ENCODE measurements around the gene MRPL20.
"Not testable (repeated sequence)": the region's sequence is repeated elsewhere in the genome, so short reads cannot be mapped to it uniquely, and the experiment has no call there.

The MRPL20 gene

DNA sequence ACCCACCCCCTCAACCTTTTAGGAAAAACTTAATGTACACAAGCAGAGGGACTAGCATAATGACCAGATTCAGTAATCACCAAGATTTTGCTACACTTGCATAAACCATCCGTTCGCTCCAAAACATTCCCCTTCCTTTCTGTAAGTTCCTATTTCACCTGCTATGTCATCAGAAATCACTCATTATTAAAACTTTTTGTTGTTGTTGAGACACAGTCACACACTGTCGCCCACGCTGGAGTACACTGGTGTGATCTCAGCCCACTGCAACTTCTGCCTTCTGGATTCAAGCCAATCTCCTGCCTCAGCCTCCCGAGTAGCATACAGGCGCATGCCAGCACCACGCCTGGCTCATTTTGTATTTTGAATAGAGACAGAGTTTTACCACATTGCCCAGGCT, 3.4 kb downstream of the MRPL20 start:
- no peak for DNase-seq

- not testable (repeated sequence) for DNase-seq
Observed at GRCh38 chr1:1402901-1403392, 4.1 kb downstream of the MRPL20 start.

DNA sequence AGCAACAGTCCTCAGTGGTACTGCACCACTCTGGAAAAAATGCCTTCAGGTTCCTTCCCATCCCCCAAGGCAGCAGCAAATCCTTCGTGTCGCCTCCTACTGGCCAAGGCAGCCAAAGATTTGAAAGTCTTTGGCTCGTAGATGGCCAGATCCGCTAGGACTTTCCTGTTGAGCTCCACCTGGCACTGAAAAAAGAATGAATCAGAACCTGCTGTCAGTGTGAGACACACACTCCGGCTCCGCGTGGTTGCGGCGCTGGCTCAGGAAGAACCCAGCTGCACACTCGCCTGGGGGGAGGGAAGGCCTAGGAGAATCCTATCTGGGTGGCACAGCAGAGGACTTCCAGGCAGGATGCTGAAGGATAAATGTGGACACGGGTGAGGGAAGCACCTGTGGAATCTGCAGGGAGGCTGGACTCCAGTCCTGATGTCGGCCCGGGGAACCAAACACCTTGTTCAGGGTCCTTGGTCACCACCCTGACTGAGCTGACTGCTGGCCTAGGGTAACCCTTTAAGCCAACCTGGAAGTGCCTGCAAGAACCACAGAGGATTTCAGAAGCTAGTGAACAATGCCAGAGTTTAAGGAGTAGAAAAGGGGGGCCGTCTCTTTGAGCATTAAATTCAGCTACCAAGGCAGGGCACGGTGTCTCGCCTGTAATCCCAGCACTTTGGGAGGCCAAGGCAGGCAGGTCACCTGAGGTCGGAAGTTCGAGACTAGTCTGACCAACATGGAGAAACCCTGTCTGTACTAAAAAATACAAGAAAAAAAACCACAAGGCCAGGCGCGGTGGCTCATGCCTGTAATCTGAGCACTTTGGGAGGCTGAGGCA, 4.8 kb downstream of the MRPL20 start:
- DNase-seq: no peak

- DNase-seq: no peak
Observed at GRCh38 chr1:1401457-1402010, 5.6 kb downstream of the MRPL20 start.

- DNase-seq: no peak
Observed at GRCh38 chr1:1400576-1401456, 6.3 kb downstream of the MRPL20 start.

DNA sequence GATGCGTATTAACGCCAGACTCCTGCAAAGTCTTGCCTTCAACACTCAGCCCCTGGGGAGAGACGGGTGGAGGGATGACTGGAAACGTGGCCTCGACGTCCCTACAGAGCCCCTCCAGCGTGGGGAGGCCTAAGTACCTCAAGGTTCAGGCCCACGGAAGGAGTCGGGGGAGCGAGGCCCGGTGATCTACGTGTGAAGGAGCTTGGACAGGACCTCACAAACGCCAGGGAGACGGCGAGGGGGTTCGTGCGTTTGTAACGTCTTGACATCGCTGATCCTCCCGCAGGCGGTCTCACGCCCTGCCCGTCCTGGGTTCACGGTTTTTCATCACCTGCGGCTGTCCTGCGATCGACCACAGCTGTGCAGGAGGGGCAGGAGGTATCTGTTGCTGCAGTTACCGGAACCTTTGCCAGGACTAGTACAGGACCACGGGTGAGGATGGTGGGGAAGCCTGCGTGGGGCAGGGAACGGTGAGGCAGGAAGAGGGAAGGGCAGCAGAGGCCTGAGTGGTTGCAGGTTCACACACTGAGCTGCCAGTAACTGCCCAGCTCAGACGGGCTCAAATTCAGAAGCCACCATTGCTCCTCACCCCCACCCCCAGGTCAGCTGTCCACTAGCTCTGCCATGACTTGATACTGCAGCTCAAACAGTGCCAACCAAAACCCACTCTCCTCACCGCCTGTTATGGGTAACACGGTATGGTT, 7.1 kb downstream of the MRPL20 start:
- no peak for DNase-seq

GRCh38 chr1:1399187-1399871, 7.8 kb downstream of the MRPL20 start, which contains the start of gene CCNL2:
CCNL2 (minus strand) TSS chr1:1399335; CDS start chr1:1399306, 29 bp downstream.
- DNase-seq: peak; percentile 98

GRCh38 chr1:1398677-1399186, 8.4 kb downstream of the MRPL20 start:
- no peak for DNase-seq

GRCh38 chr1:1397839-1398523, 9.1 kb downstream of the MRPL20 start:
- DNase-seq: no peak

DNA sequence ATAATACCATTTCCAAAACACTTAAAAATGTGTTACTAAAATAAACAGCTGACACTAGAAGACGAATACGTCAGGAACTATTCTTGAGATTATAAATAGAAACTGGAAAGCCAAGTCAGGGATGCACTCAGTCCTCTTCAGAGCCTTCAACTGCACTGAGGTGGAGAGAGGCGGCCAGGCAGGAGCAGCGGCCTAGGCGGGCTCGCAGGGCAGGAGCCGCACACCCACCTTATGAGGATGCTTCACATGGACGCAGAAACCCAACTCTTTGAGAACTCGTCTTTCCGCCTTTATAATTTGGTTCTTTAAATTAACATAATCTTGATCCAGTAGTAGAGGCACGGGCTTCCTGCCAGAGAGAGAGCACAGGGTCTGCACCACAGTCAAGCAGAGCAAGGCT, 11.9 kb downstream of the MRPL20 start:
- DNase-seq: no peak

DNA sequence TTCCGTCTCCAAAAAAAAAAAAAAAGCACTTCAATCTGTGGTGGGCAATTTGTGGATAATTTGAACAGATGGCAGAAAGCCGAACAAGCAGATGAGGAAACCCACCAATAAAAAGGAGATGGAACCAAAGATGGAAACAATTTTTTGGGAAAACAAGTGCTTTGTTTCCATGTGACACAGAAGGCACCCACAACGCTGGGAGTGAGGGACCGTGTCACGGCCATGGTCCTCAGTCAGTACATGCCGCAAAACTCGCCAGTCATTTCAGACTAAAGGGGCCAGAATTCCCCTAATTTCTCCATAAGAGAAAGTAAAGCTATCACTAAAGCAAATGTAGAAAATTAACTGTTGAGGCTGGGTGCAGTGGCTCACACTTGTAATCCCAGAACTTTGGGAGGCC, 13.0 kb downstream of the MRPL20 start:
- DNase-seq: no peak

DNA sequence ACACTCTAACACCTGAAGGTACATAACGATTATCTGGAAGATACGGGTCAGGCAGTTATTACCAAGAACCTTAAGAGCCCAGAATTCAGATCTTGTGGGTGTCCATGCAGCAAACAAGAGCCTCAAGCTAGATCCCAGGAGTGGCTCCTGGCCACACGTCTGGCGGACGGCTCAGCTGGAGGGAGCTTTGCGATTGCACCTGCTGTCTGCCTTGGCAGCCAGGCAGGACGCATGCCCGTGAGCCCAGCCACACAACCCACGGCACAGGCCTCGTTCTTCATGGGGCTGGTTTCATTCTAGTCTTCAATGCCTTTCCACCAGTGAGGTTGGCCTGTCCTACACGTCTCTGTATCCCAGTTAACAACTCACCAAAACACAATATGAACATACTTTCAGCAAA, 13.7 kb downstream of the MRPL20 start:
- no peak for DNase-seq

DNA sequence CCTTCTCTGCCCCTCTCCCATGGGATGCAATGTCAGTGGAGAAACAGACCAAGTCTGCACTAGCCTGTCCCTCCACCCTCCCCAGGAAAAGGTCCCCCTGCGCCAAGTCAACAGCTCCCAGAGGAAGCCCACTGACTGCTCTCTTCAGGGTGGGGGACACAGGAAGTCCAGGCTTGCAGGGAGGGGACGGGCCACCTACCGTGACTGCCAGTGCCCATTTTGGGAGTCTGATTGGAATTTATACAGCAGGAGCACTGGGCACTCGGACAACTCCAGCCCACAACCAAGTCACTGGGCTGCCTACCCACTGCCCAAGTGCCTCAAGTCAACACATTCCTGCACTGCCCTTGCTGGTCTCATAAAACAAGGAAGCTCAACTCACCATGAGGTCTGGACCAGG, 14.1 kb downstream of the MRPL20 start:
- no peak for DNase-seq

DNA sequence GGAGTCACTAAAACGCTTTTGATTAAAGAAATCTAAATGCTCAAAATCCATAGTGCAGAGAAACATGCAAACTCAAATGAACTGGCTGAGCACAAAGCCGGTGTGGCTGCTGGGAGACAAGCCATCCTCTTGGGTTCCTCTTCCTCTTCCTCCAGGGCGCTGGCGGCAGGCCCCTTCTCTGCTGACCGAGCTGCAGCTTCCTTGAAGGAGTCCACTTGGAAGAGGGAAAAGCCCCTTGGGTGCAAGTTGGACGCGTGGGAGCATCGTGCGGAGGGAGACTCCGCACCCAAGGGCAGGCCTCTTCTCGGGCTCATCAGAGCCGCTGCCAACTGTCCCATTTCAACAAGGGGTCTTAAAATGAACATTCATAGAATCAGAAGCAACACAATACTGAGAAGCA, 15.9 kb downstream of the MRPL20 start:
- DNase-seq: no peak

DNA sequence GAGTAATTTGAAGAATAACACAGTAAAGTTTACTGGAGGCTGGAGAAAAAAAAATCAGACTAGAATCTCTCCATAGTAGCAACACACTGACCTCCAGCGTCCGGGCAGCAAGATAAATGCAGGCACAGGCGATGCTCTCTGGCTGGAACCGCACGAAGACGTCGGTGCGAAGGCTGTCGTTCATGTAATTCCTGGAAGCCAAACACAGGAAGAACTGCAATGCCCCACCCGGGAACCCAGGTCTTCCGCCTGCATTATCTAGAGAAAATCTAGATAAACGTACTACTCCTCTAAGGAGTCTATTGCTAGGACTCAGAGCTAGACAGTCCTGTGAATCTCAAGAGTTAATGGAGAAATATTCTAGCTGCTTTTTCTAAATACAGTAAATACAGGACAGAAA, 16.4 kb downstream of the MRPL20 start:
- no peak for DNase-seq

GRCh38 chr1:1388078-1388472, 19.0 kb downstream of the MRPL20 start:
- DNase-seq: no peak

DNA sequence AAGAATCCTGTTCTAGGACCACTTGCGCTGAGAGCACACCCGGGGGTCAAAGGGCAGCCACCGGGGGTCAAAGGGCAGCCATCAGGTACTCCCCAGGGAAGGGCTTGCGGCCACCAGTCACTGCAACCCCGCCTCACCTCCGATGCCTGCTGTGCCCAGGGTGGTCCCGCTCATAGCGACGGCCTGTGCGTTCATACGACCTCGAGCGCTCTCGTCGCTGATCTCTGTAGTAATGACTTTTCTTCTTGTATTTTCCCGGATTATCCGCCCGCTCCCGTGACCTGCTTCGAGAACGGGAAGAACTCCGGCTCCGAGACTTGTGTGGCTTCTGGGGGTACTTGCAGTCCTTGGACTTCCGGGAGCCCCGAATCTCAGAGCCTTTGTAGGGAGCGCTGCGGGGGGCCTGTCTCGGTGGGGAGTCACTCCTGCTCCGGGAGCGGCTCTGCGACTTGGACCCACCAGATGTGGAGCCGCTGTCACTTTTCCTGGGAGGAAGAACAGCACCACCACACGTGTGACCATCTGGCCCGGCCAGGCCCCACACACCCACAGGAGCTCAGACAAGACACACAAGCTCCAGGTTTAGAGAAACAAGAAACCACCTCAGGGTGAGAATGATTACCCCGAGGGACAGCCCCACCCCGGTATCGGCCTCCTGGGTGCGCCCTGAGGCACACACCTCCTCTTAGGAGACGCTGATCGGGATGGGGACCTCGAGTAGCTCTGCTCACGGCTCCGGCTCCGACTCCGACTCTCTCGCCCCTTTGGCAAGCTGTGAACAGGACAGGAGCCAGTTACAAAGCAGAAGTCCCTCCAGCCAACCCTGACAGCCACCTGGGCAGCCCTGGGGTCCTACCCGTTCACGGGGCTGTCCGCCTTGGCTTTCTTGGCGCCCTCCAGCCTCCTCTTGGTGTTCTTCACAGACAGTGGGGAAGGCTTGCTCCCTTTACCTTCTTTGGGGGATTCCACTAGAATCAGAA, 19.7 kb downstream of the MRPL20 start:
- DNase-seq: no peak

- DNase-seq: no peak
Observed at GRCh38 chr1:1385931-1386330, 21.2 kb downstream of the MRPL20 start.

GRCh38 chr1:1385339-1385738, 21.8 kb downstream of the MRPL20 start:
- not testable (repeated sequence) for DNase-seq

DNA sequence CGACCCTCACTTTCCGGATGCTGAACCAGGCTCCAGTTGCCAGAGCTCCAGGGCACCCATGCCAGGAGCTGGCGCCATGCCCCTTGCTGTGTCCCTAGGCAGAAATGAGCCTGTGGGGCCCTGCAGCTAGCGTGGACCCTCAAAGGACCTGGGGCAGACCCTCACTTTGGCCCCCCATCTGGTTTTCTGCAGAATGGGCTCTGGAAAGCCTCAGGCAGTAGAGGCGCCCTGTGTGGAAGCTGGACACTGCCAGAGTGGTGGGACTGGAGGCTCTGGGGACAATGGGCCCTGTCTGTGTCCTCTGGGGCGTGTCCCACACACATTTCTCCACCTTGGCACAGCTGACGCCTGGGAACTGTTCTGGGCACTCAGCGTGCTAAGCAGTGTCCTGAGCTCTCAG, 25.8 kb downstream of the MRPL20 start:
- no peak for DNase-seq
